Liver (tissue), 9 donors: ENCODE results near the gene SYNGR4. TPM values are rescaled to one million over a fixed set of nuclear protein-coding genes. Genes with fewer than 3 reads are reported as not detected.
A peak's percentile ranks its signal among the peaks of the same experiment; 100 is the strongest.

ENCODE experiments used
- DNase-seq: peaks from one replicate; pipeline ENCODE4 v3.0.0-alpha.2; 2017; ENCODE audit warnings: low spot score
- H3K27ac ChIP-seq, 2 donors: one replicate each; pipeline ENCODE4 v1.7.0; 2013; ENCODE audit warnings: inconsistent platforms in 2 of 2, low read length in 2 of 2, control low read depth in 1 of 2, low read depth in 1 of 2, mild to moderate bottlenecking in 1 of 2
- H3K27me3 ChIP-seq, 4 donors: one replicate each; pipeline versions ENCODE4 v1.6.1 to v1.7.0; 2013; ENCODE audit warnings: low read length in 3 of 4, inconsistent platforms in 1 of 4, mild to moderate bottlenecking in 1 of 4, moderate library complexity in 1 of 4; ENCODE audit not compliant: control insufficient read depth in 4 of 4, insufficient read depth in 4 of 4
- H3K36me3 ChIP-seq, 4 donors: one replicate each; pipeline versions ENCODE4 v1.6.1 to v1.7.0; 2013; ENCODE audit warnings: low read length in 3 of 4, mild to moderate bottlenecking in 3 of 4, low read depth in 1 of 4, moderate library complexity in 1 of 4; ENCODE audit not compliant: control insufficient read depth in 4 of 4, insufficient read depth in 3 of 4
- H3K4me1 ChIP-seq, 4 donors: one replicate each; pipeline versions ENCODE4 v1.6.1 to v1.7.0; 2013; ENCODE audit warnings: low read length in 3 of 4, mild to moderate bottlenecking in 3 of 4, moderate library complexity in 1 of 4; ENCODE audit not compliant: control insufficient read depth in 4 of 4, insufficient read depth in 4 of 4
- H3K4me3 ChIP-seq, 3 donors: one replicate each; pipeline versions ENCODE4 v1.6.1 to v1.7.0; 2013; ENCODE audit warnings: low read length in 3 of 3, control low read depth in 1 of 3, low read depth in 1 of 3, mild to moderate bottlenecking in 1 of 3
- H3K9ac ChIP-seq, 2 donors: one replicate each; pipeline ENCODE4 v1.7.0; 2013; ENCODE audit warnings: low read length in 2 of 2, mild to moderate bottlenecking in 2 of 2, moderate library complexity in 2 of 2, control low read depth in 1 of 2, low read depth in 1 of 2
- H3K9me3 ChIP-seq, 4 donors: one replicate each; pipeline versions ENCODE4 v1.6.1 to v1.7.0; 2013; ENCODE audit warnings: low read length in 3 of 4; ENCODE audit not compliant: control insufficient read depth in 4 of 4
- EGR1 ChIP-seq, 2 donors: IDR thresholded peaks; 2 replicates each; pipeline ENCODE4 v1.6.1; 2016 to 2018; ENCODE audit warnings: antibody characterized with exemption in 2 of 2, low read depth in 2 of 2
- FOXA1 ChIP-seq: IDR thresholded peaks from 2 replicates; pipeline ENCODE4 v1.6.1; 2016; ENCODE audit warnings: antibody characterized with exemption
- GABPA ChIP-seq, 2 donors: IDR thresholded peaks in 1 of 2; conservative IDR thresholded peaks in 1 of 2; 2 replicates each; pipeline ENCODE4 v1.6.1; 2016; ENCODE audit warnings: antibody characterized with exemption in 2 of 2, mild to moderate bottlenecking in 1 of 2, moderate library complexity in 1 of 2
- HNF4A ChIP-seq, 2 donors: conservative IDR thresholded peaks; 2 replicates each; pipeline ENCODE4 v1.6.1; 2016; ENCODE audit warnings: antibody characterized with exemption in 2 of 2, mild to moderate bottlenecking in 2 of 2
- HNF4G ChIP-seq: IDR thresholded peaks from 2 replicates; pipeline ENCODE4 v1.6.1; 2016; ENCODE audit warnings: antibody characterized with exemption
- JUND ChIP-seq, 2 donors: IDR thresholded peaks; 2 replicates each; pipeline ENCODE4 v1.6.1; 2016; ENCODE audit warnings: antibody characterized with exemption in 2 of 2
- MAX ChIP-seq: IDR thresholded peaks from 2 replicates; pipeline ENCODE4 v1.6.1; 2016; ENCODE audit warnings: antibody characterized with exemption
- NR2F2 ChIP-seq: IDR thresholded peaks from 2 replicates; pipeline ENCODE4 v1.6.1; 2016; ENCODE audit warnings: antibody characterized with exemption
- RAD21 ChIP-seq, 2 donors: IDR thresholded peaks; 2 replicates each; pipeline ENCODE4 v1.6.1; 2016; ENCODE audit warnings: antibody characterized with exemption in 2 of 2, mild to moderate bottlenecking in 2 of 2
- REST ChIP-seq: IDR thresholded peaks from 2 replicates; pipeline ENCODE4 v1.6.1; 2016; ENCODE audit warnings: antibody characterized with exemption, mild to moderate bottlenecking
- RXRA ChIP-seq, 2 donors: IDR thresholded peaks; 2 replicates each; pipeline ENCODE4 v1.6.1; 2017 to 2018; ENCODE audit warnings: antibody characterized with exemption in 2 of 2, mild to moderate bottlenecking in 1 of 2
- SP1 ChIP-seq: IDR thresholded peaks from 2 replicates; pipeline ENCODE4 v1.6.1; 2018; ENCODE audit warnings: antibody characterized with exemption, mild to moderate bottlenecking
- TAF1 ChIP-seq: conservative IDR thresholded peaks from 2 replicates; pipeline ENCODE4 v1.6.1; 2016; ENCODE audit warnings: antibody characterized with exemption, mild to moderate bottlenecking
- YY1 ChIP-seq: IDR thresholded peaks from 2 replicates; pipeline ENCODE4 v1.6.1; 2016; ENCODE audit warnings: antibody characterized with exemption, mild to moderate bottlenecking
- WGBS: extraction: QIAGEN DNeasy Blood & Tissue Kit; methylation state at CpG from one replicate; pipeline ENCODE4 v1.1.7; 2013; 5-methylcytosine and 5-hydroxymethylcytosine counted together
- polyA plus RNA-seq, 2 donors: library from polyadenylated mRNA; stranded (reverse) in 1 of 2; unstranded in 1 of 2; fragments of 200-250 nt in 1 of 2; fragments of >200 nt in 1 of 2; fragmentation: Nextera tagmentation in 1 of 2; extraction: Ambion mirVana in 1 of 2; gene quantifications; one replicate each; pipeline versions ENCODE4 v1.2.1 to v1.2.3, GENCODE V29; 2013 to 2015
- total RNA-seq, 2 donors: library from RNA; depleted of rRNA; stranded (reverse); fragments of >200 nt; gene quantifications; one replicate each; pipeline ENCODE4 v1.2.3, GENCODE V29; 2014
- TF ChIP-seq, protein P1 (sequence below): IDR thresholded peaks from 2 replicates; pipeline ENCODE4 v1.6.1; 2016; ENCODE audit warnings: antibody characterized with exemption
- TF ChIP-seq, protein P2 (sequence below): IDR thresholded peaks from 2 replicates; pipeline ENCODE4 v1.6.1; 2016; ENCODE audit warnings: antibody characterized with exemption
- donor health status: healthy.
- donor health status: healthy.
- donor health status: healthy.
- donor health status: healthy.
- donor health status: healthy.

SYNGR4 gene, protein sequence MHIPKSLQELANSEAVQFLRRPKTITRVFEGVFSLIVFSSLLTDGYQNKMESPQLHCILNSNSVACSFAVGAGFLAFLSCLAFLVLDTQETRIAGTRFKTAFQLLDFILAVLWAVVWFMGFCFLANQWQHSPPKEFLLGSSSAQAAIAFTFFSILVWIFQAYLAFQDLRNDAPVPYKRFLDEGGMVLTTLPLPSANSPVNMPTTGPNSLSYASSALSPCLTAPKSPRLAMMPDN
- not detected for total RNA-seq
- under 1 TPM in 1 of 2 donors, not detected in 1; 0.09 TPM for polyA plus RNA-seq

- H3K27me3 ChIP-seq, result no peaks in the 10 kb centered on the region
- no peaks in the 10 kb centered on the region for H3K9me3 ChIP-seq
- peak; percentile 97 for DNase-seq
- 2% methylated on average over 59 of the region's 59 CpGs for WGBS
- peak within 1 kb of the TSS; percentile 92 to 99 for H3K27ac ChIP-seq
- no peak for TF ChIP-seq NR2F2
- peak; percentile 68 for TF ChIP-seq YY1
- peak; percentile 93 for TF ChIP-seq SP1
- TF ChIP-seq RXRA (IDR thresholded peaks at IDR 0.05), result no peak
- TF ChIP-seq, protein P1, sequence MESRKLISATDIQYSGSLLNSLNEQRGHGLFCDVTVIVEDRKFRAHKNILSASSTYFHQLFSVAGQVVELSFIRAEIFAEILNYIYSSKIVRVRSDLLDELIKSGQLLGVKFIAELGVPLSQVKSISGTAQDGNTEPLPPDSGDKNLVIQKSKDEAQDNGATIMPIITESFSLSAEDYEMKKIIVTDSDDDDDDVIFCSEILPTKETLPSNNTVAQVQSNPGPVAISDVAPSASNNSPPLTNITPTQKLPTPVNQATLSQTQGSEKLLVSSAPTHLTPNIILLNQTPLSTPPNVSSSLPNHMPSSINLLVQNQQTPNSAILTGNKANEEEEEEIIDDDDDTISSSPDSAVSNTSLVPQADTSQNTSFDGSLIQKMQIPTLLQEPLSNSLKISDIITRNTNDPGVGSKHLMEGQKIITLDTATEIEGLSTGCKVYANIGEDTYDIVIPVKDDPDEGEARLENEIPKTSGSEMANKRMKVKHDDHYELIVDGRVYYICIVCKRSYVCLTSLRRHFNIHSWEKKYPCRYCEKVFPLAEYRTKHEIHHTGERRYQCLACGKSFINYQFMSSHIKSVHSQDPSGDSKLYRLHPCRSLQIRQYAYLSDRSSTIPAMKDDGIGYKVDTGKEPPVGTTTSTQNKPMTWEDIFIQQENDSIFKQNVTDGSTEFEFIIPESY, result peak; percentile 83
- TF ChIP-seq, protein P2, sequence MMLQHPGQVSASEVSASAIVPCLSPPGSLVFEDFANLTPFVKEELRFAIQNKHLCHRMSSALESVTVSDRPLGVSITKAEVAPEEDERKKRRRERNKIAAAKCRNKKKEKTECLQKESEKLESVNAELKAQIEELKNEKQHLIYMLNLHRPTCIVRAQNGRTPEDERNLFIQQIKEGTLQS, result no peak
- TF ChIP-seq EGR1 (IDR thresholded peaks at IDR 0.05; ENCODE audit: low read depth in 2 of 2), result peak; percentile 82 to 92
- TF ChIP-seq HNF4G, result no peak
- TF ChIP-seq HNF4A (conservative IDR thresholded peaks at IDR 0.05), result peak; percentile 49 to 55
- TF ChIP-seq REST, result peak; percentile 74
- TF ChIP-seq GABPA (IDR thresholded peaks at IDR 0.05 in 1 of 2, conservative IDR thresholded peaks at IDR 0.05 in 1 of 2), result peak in 1 of 2 donors; percentile 56
- TF ChIP-seq MAX, result peak; percentile 10
- peaks cover 0 to 4% (median under 1%) of the 10 kb centered on the region in 4 donors for H3K36me3 ChIP-seq
- H3K4me3 ChIP-seq, result peak within 1 kb of the TSS; percentile 52 to 85 (median 67)
- H3K9ac ChIP-seq, result peak within 1 kb of the TSS; percentile 84 to 97
- H3K4me1 ChIP-seq, result peaks cover 0 to 11% (median 6%) of the 10 kb centered on the region in 4 donors
Measured at GRCh38 chr19:48363810-48364597, at the start of gene SYNGR4, which contains the start of gene TMEM143. SYNGR4 (plus strand) TSS chr19:48364367; CDS start chr19:48365843, 1,476 bp downstream. TMEM143 (minus strand) TSS chr19:48363940; CDS start chr19:48363920, 20 bp downstream.

GRCh38 chr19:48315712-48316111 lies 48.5 kb upstream of the SYNGR4 start:
- no peak for TF ChIP-seq REST
- no peak for TF ChIP-seq RXRA (IDR thresholded peaks at IDR 0.05)
- TF ChIP-seq TAF1, result no peak
- TF ChIP-seq, protein P1, result no peak
- TF ChIP-seq YY1, result no peak
- no peak for TF ChIP-seq FOXA1
- TF ChIP-seq HNF4A (conservative IDR thresholded peaks at IDR 0.05), result no peak
- TF ChIP-seq EGR1 (IDR thresholded peaks at IDR 0.05; ENCODE audit: low read depth in 2 of 2), result no peak
- TF ChIP-seq JUND (IDR thresholded peaks at IDR 0.05), result no peak
- TF ChIP-seq GABPA (IDR thresholded peaks at IDR 0.05 in 1 of 2, conservative IDR thresholded peaks at IDR 0.05 in 1 of 2), result no peak
- no peak for TF ChIP-seq RAD21 (IDR thresholded peaks at IDR 0.05)
- DNase-seq, result no peak
- WGBS, result 75% methylated on average over 7 of the region's 7 CpGs

More at GRCh38 chr19:48315712-48316111, 48.5 kb upstream of the SYNGR4 start:
- Histone ChIP-seq H3K4me3 (no peak overlapping the region), H3K36me3 (no peaks in the 10 kb centered on the region), H3K9me3 (no peaks in the 10 kb centered on the region), H3K27me3 (no peaks in the 10 kb centered on the region), H3K9ac (no peak overlapping the region), H3K27ac (no peak overlapping the region), H3K4me1 (peaks cover 0 to 7% (median 0%) of the 10 kb centered on the region in 4 donors)
